Kidney epithelial cell (primary cell): ENCODE measurements around the gene MICAL3. TPM values are rescaled to one million over a fixed set of nuclear protein-coding genes. Genes with fewer than 3 reads are reported as not detected.

Experiments
- DNase-seq: peaks from one replicate; pipeline ENCODE4 v3.0.0-alpha.2; 2010; ENCODE audit warnings: low read depth
- H3K27me3 ChIP-seq: 2 replicates; pipeline ENCODE4 v1.6.0; 2011; ENCODE audit warnings: low read length; ENCODE audit not compliant: control insufficient read depth, insufficient read depth
- H3K36me3 ChIP-seq: 2 replicates; pipeline ENCODE4 v1.5.1; 2011; ENCODE audit warnings: low read length; ENCODE audit not compliant: control insufficient read depth, insufficient read depth
- H3K4me3 ChIP-seq: 2 replicates; pipeline ENCODE4 v1.5.1; 2011; ENCODE audit warnings: low read depth, mild to moderate bottlenecking, control low read depth, low read length
- CTCF ChIP-seq: IDR thresholded peaks from 2 replicates; pipeline ENCODE4 v1.5.1; 2011; ENCODE audit warnings: mild to moderate bottlenecking, moderate library complexity, low read length, control low read depth, inconsistent platforms; ENCODE audit not compliant: insufficient read depth, poor library complexity, severe bottlenecking
- total RNA-seq: library from RNA; depleted of rRNA; stranded (reverse); fragments of >200 nt; gene quantifications from 2 replicates; pipeline ENCODE4 v1.2.3, GENCODE V29; 2015

The MICAL3 gene
- total RNA-seq, 1 donor from 2014 or later = 38.9 TPM

GRCh38 chr22:17871726-17872458 lies 152.5 kb downstream of the MICAL3 start:
- H3K36me3 ChIP-seq = no peaks in the 10 kb centered on the region

GRCh38 chr22:17870407-17870806 lies 154.0 kb downstream of the MICAL3 start:
- no peak for DNase-seq
- Histone ChIP-seq H3K27me3 (no peaks in the 10 kb centered on the region), H3K36me3 (peaks cover 2% of the 10 kb centered on the region), H3K4me3 (no peak overlapping the region)
- no peak for TF ChIP-seq CTCF

More at GRCh38 chr22:17871726-17872458, 152.5 kb downstream of the MICAL3 start:
- Histone ChIP-seq H3K4me3 (no peak overlapping the region), H3K27me3 (no peaks in the 10 kb centered on the region)
- no peak for DNase-seq
- TF ChIP-seq CTCF = no peak

GRCh38 chr22:17869285-17870096 lies 154.9 kb downstream of the MICAL3 start:
- Histone ChIP-seq H3K27me3 (no peaks in the 10 kb centered on the region), H3K4me3 (no peak overlapping the region), H3K36me3 (peaks cover 2% of the 10 kb centered on the region)
- no peak for DNase-seq
- TF ChIP-seq CTCF = no peak

DNA sequence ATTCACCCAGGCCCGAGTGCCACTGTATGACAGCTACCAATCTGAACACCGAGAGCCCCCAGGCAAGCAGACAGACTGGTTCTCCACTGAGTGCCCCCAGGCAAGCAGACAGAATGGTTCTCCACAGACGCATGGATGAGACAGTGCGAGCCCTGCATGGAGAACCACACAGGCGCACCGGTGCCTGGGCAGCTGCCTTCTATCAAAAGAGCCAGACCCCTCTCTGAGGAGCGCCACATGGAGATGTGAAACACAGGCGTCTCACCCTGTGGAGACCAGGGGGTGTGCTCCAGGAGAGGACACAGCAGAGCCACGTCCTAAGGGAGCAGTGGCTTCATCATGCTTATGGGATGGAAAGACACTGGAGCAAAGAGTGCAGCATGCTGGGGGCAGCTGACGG lies 155.6 kb downstream of the MICAL3 start:
- no peak for DNase-seq
- no peak for TF ChIP-seq CTCF
- no peaks in the 10 kb centered on the region for H3K27me3 ChIP-seq

GRCh38 chr22:17867160-17867785 lies 157.1 kb downstream of the MICAL3 start:
- DNase-seq = no peak
- Histone ChIP-seq H3K4me3 (no peak overlapping the region), H3K36me3 (peaks cover 3% of the 10 kb centered on the region), H3K27me3 (no peaks in the 10 kb centered on the region)
- TF ChIP-seq CTCF = no peak

More for the DNA sequence above, 155.6 kb downstream of the MICAL3 start:
- H3K36me3 ChIP-seq = peaks cover 2% of the 10 kb centered on the region
- H3K4me3 ChIP-seq = no peak overlapping the region
